Germinal center (tissue), 1 donor: ENCODE results near the gene TCF7L1.

Experiments
- DNase-seq: peaks from one replicate; pipeline ENCODE4 v3.0.0; 2012; ENCODE audit warnings: mixed read lengths, low spot score

The TCF7L1 gene

DNA sequence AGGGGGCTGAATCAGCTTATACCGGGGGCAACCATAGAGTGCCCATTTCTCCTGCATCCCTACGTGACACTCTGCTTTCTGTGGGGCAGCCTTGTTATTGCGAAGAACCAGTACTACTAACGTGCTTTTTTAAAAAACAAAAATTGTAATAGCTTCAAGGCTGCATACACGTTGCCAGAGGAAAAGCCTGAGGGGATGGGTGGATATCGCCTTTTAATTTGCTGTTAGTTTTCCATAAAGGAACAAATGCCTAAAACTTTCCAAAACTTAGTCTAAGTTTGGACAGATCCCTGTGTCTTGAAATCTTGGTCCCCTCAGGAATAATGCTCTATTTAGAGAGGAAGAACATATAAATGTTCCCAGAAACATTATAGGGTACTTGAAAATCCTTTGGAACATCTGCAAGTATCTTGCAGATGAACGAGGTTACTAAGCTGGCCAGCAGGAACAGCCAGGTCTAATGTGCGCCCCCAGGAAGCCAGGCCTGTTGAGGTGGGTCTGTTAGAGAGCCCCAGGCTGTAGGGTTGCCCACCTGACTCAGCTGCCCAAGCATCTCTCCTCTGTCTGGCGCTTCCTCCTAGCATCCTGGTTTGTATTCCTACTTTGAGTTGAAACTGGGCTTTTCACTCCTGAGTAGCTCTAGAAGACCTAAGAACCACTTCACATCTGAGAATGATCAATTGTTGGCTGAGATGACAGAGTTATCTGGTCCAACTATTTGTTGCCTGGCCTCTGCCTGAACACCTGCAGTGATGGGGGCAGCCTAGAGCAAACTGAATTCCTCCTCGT lies 97.7 kb downstream of the TCF7L1 start:
- DNase-seq: no peak

DNA sequence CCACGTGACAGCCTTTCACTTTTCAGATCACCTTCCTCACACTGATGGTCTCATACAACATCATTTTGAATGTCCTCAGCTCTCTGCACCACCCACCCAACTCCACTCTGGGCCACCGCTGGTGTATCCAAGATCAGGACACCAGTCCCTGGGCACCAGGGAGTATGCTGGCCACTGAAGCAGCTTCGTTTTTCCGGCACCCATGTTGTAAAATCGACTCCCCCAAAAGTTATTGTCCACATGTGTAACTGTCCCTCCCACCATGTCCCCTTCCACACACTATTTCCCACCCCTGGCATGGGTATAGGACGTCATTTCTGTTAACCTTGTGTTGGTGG lies 98.2 kb downstream of the TCF7L1 start:
- DNase-seq: no peak

DNA sequence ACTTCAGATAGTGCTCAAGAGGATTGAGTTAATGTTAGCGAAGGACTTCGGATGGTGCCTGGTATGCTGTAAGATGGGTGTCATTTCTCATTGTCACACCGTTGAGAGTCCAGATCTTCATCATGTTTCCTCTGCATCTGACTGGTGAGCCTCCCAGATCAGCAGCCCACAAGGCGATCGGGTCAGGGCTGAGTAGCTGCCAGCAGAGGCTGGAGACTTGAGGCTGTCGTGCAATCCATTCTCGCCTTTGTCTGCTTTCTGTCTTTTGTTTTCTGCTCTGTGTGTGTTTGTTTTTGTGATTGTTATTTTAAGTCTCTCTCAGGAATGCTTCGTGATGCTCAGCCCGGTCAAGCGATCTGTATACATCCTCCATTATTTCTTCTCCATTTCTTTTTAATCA lies 98.8 kb downstream of the TCF7L1 start:
- no peak for DNase-seq

DNA sequence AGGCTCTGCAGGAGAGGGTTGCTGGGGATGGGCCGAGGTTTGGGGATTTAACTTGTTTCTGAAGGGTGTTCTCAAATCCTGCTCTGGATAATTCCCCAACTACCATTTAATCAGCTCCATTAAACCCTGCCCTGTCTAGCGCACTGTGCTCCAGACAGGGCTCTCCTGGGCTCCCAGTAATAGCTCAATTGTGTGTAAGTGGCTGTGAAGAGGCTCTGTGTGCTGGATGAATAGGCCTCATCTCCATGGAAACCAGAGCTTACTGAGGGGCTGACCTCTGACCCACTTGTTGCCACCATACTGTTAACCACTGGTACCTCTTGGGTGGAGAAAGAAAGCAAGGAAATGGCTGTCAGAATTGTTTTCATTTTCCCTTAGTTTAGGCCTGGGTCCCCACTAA lies 101.7 kb downstream of the TCF7L1 start:
- DNase-seq: no peak

DNA sequence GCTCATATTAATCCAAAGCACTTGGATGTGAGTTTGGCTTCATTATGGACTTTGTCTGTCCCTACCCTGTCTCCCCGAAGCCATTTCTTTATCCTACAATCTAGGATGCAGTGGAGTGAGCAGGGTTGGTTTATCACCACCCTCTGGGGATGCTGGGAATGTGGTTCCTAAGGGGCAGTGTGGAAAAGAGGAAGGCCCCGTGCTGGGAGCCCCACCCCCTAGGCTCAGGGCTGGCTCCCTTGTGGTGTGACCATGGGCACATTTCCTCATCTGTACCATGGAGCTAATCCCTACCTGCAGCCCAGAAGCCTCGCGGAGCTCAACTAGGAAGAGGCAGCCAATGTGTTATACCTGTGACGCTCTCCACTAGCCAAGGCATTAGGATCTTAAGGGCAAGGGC lies 102.1 kb downstream of the TCF7L1 start:
- DNase-seq: no peak

DNA sequence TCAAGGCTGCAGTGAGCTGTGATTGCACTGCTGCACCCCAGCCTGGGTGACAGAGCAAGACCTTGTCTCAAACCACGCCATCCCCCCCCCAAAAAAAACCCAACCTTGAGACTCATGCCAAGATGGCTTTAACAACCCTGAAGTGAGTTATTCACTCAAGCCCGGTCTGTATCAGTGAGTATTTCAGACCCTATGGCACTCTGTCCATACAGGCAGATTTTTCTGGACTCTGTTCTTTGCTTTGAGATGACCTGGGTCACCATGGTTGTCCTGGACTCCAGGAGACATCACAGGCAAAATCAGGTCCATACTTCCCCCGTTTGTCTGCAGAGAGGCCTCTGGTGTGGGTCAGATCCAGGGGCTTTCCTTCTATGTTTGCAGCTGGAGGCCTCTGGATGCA lies 102.9 kb downstream of the TCF7L1 start:
- no peak for DNase-seq

DNA sequence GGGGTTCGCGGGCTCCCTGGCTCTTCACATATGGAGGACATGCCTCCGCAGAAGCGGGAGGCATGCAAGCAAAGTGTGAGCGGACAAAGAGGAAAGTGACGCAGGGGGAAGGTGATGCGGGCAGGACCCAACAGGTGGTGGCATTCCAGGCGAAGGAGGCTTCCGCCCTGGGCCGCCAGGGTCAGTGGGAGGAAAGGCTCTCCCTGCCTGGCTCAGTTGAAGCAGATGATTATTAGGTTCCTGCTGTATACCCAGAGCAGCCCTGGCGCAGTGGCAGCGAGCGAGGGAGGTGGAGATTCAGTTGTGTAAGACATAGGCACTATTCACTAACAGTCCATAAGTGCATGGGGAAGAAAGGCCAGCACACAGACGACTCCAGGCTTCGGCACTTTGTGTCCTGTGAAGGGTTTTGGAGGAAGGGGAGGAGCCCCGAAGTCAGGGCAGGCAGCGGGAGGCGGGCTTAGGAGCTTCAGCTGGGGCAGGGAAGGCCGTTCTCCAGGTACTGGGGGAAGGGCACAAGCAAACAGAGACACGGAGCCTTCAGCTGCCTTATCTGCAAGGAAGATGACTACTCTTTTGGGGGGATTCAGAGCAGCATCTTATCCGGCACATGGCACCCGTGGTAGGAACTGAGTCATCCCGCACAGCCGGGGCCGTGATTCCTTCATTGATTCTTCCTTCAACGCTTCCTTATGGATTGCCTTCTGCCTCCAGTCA lies 104.8 kb downstream of the TCF7L1 start:
- no peak for DNase-seq

DNA sequence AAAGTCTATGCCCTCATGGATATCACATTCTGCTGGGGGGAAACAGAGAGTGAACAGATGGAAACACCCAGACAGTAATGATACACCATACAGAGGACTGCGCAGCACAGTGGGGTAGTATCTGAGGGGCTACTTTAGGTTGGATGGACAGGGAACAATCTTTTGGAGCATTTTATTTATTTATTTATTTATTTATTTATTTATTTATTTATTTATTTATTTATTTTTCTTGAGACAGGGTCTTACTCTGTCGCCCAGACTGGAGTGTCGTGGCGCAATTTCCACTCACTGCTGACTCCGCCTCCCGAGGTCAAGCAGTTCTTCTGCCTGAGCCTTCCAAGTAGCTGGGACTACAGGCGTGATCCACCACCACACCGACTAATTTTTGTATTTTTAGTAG lies 105.4 kb downstream of the TCF7L1 start:
- DNase-seq: no peak

DNA sequence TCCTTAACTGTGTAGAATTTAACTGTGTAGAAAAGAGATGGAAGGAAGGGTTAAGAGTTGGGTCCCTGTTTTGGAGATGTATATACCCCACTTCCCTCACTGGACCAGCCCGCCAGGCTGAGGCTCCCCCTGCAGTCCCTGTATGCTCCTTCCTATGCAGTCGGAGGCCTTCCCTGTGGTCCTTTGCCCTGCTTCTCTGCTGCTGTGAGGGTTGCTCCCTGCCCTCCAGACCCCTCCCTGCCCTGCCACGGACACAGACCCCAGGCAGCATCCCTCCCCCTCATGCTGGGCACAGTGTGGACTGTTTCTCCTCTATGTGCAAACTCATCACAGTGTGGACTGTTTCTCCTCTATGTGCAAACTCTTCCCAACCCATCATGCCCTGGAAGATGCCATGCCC lies 105.9 kb downstream of the TCF7L1 start:
- DNase-seq: no peak

DNA sequence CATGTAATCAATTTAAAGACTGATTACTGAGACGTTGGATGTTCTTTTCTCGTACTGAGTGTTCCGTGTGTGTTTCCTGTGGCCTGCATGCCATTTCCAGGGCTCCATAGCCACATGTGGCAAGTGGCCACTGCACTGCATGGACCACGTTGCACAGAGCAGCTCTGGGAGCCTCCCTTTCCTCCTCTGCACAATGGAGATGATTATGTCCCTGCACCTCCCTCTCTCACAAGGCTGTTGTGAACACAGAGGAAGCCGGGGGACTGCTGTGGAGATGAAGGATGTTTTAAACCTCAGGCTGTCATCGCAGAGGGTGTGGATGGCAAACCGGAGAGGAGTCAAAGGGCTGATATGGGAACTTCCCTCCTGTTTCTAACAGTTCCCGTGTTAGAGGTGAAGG lies 106.9 kb downstream of the TCF7L1 start:
- no peak for DNase-seq

DNA sequence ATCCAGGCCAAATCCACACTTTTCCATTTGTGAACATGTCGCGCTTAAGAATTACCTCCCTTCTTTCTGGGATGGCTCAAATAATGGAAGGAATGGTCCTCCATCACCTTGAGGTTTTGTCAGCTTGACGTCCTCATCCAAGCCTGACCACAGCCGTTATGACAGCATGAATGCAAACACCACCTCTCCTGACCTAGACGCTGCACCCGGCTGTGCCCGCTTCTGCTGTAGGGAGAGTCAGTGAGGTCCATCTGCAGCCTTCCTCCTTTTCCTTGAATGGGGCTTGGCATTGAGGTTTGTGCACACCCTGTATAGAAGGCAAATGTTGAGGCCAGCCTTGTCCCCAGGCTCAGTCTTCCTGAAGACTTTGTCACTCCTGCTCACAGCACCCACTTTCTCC lies 109.1 kb downstream of the TCF7L1 start:
- no peak for DNase-seq

DNA sequence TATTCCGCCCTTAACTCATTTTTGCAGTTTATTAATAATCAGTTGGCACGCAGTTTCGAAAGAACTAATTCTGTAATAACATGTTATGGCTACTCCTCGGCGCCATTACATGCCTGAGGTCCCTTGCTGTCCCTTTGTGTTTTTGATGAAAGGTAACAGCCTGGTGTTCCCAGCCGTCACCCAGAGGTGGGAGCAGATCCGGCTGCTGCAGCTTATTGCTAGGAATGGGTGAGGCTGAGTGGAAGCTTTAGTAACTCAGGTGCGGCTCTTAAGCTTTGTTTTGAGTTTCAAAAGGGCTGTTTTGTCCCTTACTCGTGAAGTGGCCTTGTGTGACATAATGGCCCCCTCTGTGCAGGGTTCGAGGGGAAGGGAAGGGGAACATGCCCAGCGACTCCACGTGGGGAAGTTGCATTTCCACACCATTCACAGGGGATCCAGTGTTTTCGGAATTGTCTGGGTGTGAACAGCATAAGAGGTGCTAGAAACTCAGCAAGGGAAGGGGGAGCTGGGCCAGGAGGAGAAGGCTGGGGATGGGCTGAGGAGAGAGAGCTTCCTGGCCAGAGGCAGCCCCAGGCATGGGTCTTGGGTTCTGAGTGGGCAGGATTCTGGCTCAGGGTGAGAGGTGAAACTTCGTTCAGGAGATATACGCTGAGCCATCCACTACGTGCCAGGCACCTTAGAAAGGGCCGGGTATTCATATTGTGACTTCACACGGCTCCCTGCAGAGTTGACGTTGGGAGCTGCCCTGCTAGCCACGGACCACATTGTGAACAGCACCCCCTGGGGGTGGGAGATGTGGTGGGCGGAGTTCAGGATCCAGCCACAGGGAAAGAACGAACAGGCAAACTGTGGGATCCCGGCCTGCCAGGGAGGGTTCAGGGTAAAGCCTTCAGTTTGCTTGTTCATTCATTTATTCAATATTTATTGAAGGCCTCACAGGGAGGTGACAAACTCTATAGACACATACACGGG lies 110.2 kb downstream of the TCF7L1 start:
- peak; percentile 44 for DNase-seq

DNA sequence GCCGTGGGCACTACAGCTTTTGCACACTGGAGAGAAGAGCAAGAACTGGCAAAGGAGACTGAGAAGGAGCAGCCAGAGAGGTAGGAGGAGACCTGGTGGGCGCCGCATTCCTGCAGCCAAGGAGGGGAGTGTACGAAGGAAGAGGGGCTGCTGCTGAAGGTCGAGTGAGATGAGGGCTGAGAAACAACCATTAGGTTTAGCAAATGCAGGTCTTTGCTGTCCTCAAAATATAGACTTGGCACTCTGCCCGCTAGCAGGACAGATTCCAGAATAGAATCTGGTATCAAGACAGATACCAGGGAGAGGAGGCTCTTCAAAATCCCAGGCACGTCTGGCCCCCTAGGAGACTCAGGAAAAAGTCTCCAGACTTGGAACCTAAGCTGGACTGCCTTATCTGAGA lies 111.6 kb downstream of the TCF7L1 start:
- no peak for DNase-seq

DNA sequence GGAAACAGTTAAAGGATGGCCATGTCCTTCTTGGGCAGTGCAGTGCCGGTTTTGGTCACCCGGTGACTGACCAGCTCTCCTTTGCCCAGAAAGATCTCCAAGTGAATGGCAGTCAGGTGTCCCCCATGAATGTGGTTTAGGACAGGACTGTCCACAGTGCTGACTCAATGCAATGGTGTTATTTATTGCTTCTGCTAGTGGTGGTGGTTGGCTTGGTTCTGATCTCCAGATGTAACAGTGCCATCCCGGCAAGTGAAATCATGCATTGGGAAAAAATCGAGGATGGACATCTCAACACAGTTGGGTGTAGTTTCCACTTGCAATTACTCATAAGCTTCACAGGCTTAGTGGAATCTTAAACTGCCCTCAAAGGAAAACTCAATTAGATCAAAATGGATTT lies 112.7 kb downstream of the TCF7L1 start:
- DNase-seq: no peak

DNA sequence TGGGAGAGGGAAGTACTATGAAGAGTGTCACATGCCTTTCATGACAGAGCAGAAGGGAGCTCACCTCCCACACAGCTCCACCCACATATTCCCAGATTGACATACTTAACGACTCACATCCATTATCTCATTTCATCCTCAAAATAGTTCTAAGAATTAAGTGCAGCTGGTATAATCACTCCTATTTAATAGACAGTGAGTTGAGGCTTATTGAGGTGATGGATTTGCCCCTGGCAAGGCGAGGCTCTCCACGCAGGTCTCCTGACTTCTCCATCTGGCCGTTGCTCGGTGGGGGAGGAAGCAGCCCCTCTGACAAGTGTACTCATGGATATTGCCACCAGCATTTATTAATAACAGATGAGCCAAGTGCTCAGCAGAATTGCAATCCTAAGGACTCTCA lies 113.2 kb downstream of the TCF7L1 start:
- DNase-seq: no peak

DNA sequence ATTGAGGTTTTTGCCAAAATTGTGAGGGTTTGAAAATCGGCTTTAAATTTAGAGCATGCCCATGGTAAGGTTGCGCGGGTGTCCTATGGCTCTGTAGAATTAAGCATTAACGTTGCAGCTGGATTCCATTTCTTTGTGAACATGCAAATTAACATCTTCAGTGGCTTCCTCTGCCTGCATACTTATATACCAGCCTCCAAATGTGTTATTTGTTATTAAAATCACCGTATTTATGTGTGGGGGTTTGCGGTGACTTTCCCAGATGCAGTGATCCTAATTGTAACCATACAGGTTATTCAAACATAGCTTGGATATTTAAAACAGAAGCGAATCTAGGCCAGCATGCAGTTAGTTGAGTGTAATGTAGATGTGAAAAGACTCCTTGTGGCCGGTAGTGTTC lies 114.4 kb downstream of the TCF7L1 start:
- no peak for DNase-seq

DNA sequence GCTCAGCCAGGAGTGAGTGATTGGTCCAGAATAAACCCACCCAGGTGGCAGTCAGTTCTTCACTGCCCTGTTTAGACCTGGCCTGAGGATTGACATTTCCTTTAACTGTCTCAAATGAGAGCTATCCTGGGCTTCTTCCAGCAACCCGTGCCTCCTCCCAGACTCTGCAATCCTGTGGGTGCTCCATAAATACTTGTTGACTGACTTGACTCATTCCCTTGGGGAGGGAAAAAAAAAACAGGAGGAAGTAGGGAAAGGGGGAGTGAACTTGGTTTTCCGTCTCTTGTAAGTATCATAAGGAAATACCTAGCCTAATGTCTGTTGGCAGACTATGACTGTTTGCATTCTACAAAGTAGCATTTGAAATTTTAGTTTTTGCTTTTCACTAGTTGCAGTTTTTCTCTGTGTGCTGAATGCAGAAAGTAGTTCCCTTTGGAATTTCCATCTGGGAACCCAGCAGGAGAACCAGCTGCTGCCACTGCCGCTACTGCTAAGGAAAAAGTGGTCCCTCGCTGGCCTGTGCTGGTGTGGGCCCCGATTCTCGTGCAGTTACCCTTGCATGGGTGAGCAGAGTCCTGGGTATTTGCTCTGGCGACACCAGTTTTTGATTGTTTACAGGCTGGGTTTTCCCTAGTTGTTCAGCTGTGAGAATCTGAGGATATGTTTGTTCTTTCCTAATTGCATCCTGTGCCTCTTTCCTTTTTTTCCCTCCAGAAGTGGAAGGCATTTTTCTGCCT lies 115.7 kb downstream of the TCF7L1 start:
- no peak for DNase-seq

DNA sequence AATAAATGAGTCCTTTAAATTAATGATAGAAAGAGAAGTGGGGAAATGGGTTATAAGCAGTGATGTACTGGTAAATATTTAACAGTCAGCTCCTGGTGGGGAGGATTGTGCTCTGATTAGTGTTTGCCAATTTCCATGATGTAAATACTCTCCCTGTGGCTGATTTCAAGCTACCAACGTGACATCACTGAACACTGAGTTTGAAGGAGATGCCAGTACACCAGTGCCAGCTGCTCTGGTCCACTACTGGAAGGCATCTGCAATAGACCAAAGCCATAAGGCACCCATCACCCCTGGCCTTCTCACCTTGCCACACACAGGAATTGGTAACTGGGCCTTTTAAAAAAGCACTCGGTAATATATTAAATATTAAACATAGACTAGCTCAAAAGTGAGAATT lies 116.9 kb downstream of the TCF7L1 start:
- no peak for DNase-seq

DNA sequence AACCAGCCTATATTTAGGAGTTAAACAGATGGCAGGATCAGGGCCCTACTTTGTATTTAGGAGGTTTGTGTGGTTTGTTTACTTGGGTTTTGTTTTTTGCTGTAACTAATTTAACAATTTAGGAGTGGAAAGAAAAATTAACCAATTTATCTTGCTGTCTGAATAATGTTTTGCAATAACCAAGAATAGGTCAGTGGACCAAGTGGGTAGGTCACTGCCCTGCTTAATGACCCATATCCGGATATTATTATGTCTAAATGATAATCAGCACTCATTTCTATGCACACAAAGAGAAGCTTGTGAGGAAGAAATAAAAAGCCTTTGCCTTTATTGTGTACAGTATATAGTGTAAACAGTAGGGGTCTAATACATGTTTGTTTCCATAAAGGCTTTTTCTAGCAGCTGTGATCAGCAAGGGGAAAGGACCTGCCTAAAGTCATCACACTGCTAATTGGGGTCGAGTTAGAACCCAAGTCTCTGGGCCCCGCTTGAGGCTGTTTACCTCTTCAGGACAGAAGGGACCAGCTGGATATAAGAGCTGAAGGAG lies 118.0 kb downstream of the TCF7L1 start:
- DNase-seq: no peak

DNA sequence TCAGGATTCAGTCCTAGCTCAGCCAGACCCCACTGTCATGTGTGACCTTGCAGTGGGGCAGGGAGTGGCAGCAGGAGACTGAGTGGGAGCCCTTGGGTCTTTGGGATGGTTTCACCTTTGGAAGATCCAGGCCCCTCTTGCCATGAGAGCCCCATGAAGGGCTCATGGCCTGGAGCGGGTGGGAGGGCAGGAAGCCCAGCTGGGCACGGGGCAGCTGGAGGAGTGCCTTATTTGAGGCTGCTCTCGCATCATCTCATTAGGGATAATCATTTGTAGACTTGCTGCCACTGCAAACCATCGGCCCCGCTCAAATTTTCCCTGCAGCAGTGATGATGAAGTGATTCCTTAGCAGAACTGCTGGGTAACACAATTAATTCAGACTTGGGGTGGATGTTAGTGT lies 120.7 kb downstream of the TCF7L1 start:
- no peak for DNase-seq

DNA sequence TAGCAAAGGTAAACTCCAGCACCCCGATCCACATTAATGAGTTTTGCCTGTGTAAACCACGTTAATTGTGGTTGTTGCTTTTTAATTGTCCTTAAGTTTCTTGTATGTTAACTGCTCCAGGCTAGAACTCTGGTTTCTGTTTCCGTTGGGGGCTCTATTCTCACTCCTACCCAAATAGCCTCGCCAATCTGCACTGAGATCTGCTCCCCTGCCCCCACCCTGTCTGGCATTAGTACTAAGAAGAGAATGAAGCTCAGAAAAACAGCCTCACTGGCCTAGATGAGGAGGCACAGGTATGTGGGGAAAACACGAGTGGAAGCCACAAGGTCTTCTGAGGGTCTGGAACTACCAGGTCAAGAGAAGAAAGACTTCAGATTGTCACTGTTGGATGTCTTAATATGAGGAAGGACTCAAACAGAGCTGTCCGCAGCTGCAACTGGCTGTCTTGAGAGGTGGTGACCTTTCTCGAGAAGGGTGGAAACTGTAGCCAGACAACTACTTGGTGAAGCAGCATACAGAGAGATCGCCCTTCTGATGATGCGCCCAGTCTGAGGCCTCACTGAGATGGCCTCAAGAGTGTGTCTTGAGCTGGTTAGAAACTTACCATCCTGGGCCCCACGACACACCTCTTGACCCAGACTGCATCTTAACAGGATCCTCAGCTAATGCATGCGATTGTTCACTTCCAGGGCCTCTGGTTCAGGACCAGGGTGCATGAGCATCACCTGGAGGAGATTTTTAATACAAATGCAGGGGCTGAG lies 121.5 kb downstream of the TCF7L1 start:
- no peak for DNase-seq
